GM19468 (cell line): ENCODE measurements around the gene COLEC11.
"Not testable (repeated sequence)": the region's sequence is repeated elsewhere in the genome, so short reads cannot be mapped to it uniquely, and the experiment has no call there.

Experiments
- ATAC-seq: cut with Tn5 transposase; IDR thresholded peaks from one replicate; pipeline ENCODE4 v1.9.1; 2021; ENCODE audit warnings: mild to moderate bottlenecking, moderate library complexity, moderate number of reproducible peaks; ENCODE audit not compliant: unreplicated experiment; ENCODE audit errors: extremely low read depth

Gene COLEC11

DNA sequence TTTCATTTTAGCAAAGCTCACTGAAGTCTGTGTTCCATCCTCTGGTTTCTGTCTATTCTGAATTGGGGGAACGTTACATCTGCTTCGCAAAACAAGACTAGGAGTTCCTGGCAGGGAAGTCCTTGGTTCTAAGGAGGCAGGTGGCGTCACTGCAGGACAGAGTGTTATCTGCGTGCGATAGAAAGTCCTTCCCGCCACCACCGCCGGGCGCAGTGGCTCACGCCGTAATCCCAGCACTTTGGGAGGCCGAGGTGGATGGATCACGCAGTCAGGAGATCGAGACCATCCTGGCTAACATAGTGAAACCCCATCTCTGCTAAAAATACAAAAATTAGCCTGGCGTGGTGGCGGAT lies 41.0 kb downstream of the COLEC11 start:
- not testable (repeated sequence) for ATAC-seq

DNA sequence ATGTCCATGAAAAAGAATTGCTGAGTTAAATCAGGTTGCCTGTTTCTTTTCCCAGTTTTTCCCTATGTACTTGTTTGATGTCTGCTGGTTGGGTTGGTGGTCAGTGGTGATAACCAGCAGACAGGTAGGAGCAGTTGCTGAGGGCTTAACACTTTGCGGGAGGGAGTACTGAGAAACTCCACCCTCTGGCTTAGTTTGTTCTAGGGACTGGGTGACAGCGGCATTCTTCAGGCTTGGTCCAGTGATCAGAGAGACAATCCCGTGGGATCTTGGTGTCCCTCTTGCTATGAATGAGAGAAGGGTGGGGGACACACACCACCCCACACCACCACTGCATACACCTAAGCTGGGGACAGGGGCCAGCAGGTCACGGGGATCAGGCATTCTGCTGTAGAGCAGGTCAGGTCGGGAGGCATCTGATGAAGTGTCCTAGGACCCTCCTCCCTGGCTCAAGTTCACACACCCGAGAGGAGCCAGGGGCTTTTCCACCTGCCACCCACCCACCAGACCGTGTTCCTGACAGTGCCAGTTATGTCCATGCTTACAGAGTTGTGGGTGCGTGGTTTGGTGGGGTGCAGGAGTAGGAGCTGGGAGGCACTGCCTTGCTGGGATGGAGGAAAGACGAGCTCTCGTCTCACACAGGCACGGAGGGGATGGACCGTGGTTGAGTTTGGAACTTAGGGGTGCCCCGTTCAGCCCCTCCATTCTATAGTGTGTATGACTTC lies 41.8 kb downstream of the COLEC11 start:
- ATAC-seq = no peak

DNA sequence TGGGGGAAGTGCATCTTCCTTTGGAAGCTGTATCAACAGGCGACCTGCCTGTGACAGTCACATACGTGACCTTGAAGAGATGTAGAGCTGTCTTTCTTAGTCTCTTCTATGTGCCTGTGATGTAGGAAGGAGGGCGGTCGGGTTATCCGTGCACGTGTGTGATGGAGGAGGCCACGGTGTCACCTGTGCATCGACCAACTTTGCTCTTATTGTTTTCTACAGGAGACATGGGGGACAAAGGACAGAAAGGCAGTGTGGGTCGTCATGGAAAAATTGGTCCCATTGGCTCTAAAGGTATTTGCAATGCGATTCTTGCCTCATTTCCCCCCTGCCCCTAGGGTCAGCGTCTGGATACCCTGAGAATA lies 42.4 kb downstream of the COLEC11 start:
- no peak for ATAC-seq

DNA sequence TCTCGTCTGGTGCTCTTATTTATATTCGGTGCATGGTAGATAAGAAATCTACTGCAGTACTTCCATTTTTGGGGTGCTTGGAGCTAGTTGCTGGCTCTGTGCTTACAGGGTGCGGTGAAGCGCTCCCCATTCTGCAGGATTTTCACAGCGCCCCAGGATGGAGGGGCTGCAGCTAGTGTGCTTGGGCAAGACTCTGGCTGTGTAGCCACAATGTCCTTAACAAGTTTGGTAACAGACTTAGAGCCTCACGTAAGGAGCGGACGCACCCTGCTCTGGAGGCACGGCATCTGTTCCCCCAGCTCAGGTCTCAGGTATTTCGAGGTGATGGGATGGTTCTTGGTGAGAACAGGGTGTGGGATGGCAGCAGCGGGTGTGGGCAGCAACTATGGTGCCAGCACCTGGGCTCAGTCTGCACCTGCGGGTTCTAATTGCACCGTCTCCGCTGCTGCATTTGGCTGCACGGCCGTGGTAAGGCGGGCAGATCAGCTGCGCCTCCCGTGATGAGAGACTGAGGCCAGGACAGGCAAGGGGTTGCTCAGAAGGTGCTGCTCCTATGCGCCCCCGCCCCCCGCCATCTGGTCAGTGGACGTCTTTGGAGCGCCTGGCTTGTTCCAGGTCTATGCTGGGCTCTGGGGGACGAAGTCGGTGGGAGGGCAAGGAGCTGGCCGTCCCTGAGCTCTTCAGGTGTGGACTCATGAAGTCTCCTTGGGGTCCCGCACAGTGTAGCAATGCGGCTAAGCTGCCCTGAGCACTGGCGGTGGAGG lies 43.0 kb downstream of the COLEC11 start:
- ATAC-seq = no peak

DNA sequence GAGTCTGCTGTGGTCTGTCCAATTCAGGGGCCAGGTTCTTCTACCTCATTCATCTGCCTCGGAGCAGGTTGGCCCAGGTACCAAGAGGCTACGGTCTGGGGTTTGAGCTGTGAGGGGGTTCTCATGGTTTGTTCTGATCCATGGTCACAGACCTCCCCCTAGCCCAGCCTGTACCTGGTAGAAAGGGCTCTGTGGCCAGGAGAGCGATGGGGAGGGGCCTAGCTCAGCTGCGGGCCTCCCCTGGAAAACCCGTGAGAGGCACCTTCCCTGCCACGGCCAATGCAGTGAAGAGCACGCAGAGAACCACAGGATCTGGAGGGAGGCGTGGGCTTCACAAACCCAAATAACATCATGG lies 43.5 kb downstream of the COLEC11 start:
- no peak for ATAC-seq

DNA sequence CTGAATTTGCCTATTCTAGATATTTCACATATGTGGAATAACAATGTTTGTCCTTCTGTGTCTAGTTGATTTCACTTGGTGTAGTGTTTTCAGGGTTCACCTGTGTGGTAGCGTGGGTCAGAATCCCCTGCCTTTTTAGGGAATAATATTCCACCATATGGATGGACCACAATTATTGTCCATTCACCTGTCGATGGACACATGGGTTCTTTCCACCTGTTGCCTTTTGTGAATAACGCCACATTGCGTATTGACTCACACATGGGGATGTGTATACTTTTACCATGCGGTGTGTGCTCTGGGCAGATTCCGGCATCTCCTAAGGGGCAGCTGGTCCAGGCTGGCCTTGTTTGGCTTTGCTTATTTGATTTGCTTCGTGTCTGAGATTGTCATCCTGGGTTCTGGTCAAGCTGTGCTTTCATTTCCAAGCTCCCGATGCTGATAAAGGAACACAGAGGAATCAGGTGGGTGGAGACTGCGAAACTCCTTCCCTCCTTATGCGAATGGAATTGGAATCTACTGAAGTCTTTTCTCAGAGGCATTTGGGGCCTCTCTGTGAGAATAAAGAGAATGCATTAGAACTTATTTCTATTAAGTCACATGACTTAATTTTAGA lies 44.2 kb downstream of the COLEC11 start:
- no peak for ATAC-seq

DNA sequence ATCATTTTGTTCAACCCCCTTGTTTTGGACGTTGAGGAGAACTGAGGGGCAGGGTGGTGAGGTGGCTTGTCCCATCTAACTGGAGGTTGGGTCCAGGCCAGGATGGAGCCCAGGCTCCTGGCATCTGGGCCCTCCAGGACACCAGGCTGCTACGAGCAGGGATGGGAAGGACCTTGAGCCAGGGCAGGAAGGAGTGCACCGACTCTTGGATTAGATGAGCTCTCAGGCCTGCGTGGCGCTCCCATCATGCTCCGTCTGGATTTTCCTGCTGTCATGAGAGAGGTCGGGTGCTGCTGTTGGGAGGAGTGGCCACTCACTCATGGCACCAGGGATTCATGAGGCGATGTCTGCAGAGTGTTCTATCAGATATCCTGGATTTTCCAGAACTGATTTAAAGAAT lies 44.7 kb downstream of the COLEC11 start:
- ATAC-seq = no peak

DNA sequence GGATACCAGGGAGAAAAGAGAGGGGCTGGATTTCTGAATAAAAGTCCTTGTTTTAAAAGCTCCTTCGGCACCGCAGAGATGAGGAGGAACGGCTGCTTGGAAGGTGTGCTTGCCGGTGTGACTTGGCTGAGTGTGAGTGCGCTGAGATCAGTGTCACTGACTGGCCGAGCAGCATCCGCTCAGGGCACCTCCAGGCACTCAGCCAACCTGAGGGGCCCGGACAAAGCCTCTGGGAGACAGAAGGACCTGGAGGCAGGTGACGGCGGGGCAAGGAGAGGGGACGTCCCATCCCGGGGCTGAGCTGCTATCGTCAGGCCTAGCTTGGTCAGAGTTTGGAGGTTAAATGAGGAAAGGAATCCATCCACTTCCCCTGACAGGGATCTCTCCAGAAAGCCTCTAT lies 46.3 kb downstream of the COLEC11 start:
- no peak for ATAC-seq

DNA sequence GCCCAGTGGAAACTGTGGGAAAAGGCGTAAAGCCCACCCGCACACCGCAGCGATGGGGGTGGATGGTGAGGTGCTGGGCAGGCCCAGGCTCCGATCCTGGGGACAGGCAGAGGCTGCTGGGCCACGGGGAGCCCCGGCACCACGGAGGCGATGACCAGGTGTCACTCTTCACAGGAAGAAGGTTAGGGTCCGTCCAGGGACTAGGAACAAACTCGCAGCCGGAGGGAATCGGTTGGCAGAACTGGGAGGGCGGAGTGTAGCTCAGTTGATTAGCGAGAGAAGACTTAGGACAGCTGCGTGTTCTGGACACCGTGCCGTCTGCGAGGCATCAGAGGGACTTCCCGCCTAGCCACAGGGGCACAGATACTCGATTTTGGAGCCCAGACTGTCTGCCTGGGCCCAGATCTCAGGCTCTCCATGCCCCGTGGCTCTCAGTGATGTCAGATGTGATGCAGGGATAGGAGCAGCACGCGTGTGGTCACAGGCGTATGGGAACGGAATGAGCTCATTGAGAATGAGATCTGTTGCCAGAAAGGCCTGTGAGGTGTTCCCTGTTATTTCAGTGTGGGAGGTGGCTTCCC lies 47.0 kb downstream of the COLEC11 start:
- no peak for ATAC-seq

DNA sequence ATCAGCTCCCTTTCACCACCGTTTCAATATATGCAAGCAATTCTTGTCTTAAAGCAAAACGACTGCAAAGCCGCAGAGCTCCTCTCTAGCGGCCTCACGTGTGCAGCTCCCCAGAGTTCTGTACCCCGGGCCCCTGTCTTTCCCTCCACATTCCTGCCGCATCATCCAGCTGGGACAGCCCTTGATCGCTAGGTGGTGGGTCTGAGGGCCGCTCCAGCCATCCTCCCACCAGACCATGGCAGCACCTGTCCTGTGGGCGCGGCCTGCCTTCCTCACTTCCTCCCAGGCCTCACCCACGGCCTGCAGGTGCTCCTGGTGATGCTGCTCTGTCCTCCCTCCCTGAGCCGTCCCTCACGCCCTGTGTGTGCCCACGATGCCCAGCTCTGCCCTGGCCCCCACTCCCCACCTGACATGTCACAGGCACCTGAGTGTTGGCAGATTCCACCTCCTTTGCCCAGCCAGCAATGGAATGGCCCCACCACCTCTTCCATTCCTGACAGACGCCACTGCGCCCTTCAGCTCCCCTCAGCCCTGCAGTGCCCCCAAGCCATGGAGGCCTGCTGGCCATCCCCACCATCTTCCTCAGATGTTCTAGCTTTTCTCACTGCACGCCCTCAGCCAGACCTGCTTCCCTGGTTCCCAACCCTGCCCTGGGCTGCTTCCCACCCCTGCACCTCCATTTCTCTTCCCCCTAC lies 47.8 kb downstream of the COLEC11 start:
- no peak for ATAC-seq

DNA sequence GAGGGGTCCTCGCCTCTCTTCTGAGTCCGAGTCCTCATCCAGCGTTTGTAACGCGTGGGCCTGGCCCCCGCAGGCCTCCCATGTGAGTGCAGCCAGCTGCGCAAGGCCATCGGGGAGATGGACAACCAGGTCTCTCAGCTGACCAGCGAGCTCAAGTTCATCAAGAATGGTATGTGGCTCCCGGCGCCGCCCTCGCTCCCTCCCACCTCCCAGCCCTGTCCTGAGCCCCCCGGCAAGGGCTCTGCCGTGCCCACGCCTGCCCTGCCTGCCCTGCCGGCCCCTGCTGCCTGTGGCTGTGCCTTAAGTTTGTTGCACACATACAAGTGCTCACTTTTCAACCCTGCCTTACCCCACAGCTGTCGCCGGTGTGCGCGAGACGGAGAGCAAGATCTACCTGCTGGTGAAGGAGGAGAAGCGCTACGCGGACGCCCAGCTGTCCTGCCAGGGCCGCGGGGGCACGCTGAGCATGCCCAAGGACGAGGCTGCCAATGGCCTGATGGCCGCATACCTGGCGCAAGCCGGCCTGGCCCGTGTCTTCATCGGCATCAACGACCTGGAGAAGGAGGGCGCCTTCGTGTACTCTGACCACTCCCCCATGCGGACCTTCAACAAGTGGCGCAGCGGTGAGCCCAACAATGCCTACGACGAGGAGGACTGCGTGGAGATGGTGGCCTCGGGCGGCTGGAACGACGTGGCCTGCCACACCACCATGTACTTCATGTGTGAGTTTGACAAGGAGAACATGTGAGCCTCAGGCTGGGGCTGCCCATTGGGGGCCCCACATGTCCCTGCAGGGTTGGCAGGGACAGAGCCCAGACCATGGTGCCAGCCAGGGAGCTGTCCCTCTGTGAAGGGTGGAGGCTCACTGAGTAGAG lies 48.7 kb downstream of the COLEC11 start:
- no peak for ATAC-seq

DNA sequence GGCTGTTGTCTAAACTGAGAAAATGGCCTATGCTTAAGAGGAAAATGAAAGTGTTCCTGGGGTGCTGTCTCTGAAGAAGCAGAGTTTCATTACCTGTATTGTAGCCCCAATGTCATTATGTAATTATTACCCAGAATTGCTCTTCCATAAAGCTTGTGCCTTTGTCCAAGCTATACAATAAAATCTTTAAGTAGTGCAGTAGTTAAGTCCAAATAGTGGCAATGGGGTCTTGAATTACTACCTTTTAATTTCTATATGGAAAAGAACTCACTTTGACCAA lies 49.3 kb downstream of the COLEC11 start:
- peak; percentile 79 for ATAC-seq

DNA sequence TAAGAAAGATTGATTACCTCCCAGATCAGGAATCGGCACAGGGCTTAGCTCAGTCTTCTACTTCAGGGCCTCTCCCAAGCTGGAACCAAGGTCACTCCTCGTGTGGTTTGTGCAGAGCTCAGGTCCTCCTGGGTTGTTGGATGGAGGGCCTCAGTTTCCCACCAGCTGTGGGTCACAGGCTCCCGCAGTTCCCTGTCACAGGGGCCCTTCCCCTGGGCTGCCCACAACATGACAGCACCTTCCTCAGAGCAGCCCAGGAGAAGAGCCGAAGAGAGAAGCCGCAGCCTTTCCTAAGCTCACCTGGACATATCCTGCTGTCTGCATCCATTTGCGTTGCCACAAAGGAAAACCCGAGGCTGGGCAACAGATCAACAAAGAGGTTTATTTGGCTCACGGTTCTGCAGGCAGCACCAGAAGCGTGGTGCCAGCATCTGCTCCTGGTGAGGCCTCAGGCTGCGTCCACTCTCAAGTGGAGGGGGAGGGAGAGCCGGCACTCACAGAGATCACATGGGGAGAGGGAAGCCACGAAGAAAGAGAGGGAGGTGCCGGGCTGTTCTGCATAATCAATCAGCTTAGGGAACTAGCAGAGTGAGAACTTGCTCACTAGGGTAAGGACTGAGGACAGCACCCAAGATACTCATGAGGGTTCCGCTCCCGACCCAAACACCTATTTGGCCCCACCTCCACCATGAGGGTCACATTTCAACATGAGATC lies 50.1 kb downstream of the COLEC11 start:
- ATAC-seq = no peak

DNA sequence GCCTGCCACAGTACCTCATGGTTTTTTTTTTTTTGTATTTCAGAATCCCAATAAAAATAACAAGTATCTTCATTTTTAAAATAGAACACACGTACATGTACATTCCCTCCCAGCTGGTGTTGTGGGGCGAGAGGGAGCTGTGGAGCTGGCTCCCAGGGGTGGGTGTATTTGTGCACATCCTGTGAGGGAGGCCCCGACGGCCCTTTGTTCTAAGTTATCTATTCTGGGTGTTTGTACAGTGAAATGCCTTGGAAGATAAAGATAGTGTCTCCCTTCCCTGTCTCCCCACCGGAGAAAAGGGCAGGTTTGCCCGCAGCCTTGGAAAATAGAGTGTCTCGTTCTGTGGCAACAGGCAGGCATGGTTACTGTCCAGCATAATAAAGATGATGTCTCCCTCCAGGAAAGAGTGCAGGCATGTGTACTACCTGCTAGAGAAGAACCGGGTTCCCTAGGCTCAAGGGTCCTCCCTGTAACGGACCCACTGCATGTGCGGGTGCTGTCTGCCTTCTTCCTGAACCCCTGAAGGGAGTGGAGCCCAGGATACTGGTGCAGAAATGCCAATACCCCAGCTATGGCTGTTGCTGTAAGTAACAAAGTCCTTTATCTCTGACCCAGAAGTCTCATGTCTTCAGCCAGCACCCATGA lies 51.0 kb downstream of the COLEC11 start:
- ATAC-seq = no peak

DNA sequence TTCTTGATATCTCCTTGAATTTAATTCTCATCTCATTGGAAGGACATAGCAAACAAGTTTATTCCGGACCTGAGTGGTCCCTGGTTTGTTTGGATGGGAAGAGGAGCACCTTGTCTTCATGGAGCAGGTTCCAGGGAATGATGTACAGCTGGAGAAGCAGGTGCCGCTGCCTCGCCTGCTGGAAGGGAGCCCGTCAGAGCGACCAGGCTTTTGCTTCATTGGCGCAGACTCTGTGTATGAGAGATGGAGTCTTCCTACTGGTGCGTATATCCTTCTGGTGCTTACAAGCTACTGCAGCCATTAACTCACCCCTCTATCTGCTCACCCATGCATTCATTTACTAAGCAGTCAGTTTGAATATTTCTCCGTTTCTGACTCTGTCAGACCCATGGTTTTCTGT lies 51.5 kb downstream of the COLEC11 start:
- ATAC-seq = no peak

DNA sequence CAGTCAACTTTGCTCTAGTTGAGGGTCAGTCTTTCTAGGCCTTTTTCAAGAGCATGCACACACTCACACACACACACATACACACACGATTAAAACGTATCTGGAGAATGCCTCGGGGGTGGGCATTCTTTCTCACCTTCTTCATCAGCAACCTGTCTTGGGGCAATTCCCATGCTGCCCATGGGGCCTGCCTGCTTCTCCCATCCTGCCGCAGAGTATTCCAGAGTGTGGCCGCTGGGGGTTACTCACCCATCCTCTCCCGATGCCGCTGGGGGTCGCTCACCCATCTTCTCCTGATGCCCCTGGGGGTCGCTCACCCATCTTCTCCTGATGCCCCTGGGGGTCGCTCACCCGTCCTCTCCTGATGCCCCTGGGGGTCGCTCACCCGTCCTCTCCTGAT lies 52.3 kb downstream of the COLEC11 start:
- ATAC-seq = no peak

DNA sequence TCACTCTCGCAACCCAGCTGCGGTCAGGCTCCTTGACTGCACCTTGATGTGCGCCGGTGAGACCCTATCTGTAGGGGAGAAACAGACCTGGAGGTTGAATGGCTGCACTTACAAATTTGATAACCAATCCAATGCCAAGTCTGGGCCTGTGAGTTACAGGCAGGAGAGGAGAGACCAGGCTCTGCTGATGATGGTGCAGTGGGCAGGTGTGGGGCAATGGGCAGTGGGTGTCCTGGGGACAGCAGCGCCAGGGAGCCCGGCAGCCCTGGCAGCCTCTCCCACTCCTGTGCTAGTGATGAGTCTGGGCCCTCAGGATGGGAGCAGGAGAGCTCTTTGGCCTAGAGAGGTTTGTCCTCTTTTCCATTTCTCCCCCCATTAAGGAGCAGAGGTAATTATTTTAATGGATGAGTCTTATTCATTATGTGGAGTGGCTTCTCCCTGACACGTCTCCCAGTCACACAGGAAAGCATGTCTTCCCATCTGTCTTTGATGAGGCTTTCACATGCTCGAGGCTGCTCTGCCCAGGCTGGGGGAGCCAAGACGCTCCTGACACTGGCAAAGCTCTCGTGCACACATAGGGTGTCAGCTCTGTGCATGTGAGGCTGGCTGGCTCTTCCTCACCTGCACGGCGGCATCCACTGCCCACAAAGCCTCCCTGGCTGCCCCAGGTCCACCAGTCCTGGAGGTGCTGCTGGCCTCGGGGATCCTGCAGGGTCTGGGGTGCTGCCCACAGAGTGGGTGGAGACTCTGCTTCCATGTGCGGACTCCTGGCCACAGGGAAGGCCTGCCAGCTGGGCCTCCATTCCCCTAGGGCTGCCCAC lies 53.1 kb downstream of the COLEC11 start:
- ATAC-seq = no peak

DNA sequence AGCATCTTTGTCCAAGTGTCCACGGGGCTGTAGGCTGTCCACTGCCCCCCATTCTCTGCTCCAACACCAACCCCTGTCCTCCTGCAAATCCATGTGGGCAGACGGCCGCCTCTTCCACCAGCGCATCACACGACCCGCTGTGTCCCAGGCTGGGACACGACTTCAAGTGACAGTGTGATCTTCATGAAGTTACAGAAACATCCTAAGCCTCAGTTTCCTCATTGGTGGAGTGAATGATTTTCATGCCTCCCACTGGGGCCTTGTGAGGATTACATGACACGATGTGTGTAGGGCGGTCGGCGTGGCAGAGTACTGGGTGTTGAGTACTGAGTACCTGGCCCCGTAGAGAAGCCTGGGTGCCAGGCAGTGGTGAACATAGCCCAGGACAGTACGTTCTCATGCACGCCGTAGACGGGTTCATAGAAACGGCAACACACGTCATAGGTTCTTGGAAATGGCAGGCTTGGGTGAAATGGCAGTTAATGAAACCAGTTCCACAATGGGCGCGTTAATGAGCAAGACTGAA lies 53.8 kb downstream of the COLEC11 start:
- no peak for ATAC-seq
